HG02852 (cell line): ENCODE results near the gene SIAH1.
A peak's percentile ranks its signal among the peaks of the same experiment; 100 is the strongest.
"Not testable (repeated sequence)": the region's sequence is repeated elsewhere in the genome, so short reads cannot be mapped to it uniquely, and the experiment has no call there.

Experiments used
- ATAC-seq: cut with Tn5 transposase; IDR thresholded peaks from one replicate; pipeline ENCODE4 v1.9.1; 2021; ENCODE audit warnings: mild to moderate bottlenecking, moderate library complexity; ENCODE audit not compliant: unreplicated experiment

SIAH1 gene

DNA sequence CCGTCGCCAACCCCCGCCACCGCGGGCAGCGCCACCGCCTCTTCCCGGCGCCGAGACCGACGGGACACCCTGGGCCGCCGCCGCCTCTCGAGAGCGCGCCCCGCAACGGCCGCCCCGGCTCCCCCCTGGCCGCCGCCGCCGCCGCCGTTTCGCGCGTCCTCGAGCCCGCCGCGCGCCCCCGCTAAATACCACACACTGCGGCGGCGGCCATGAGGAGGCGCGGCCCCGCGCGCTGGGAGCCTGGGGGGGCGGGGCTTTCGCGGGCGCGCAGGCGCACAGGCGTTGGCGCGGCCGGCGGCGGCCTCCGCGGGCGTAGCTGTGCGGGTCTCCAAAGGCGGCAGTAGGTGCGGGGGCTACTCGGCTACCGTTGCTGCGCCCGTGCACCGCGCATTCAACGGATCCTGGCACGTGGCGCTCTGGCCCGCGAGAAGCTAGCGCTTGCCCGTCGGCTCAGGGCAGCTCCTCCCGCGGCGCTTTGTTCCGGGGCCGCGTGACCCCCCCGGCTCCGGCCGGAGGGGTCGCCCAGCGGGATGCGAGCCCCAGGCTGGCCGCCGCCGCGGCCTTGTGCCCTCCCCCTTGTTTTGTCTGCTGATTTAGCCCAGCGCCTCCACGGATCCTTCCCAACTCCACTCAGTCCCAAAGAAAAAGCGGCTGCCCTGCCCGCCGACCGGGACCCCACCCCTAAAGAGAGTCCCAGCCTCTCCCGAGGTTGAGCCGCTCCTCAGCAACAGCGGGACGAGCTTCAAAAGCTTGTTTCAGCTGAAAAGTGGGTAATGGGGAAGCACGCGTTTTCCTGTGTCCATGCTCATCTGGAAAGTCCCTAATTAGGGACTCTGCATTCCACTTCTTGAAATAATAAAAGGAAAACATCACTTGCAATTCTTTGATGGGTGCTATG lies at the start of gene SIAH1:
TSS of gene SIAH1 (minus strand) at position 161 of the 898 bp plus-strand sequence. CDS start 22,985 bp downstream, outside the sequence.
- peak; percentile 67 for ATAC-seq

DNA sequence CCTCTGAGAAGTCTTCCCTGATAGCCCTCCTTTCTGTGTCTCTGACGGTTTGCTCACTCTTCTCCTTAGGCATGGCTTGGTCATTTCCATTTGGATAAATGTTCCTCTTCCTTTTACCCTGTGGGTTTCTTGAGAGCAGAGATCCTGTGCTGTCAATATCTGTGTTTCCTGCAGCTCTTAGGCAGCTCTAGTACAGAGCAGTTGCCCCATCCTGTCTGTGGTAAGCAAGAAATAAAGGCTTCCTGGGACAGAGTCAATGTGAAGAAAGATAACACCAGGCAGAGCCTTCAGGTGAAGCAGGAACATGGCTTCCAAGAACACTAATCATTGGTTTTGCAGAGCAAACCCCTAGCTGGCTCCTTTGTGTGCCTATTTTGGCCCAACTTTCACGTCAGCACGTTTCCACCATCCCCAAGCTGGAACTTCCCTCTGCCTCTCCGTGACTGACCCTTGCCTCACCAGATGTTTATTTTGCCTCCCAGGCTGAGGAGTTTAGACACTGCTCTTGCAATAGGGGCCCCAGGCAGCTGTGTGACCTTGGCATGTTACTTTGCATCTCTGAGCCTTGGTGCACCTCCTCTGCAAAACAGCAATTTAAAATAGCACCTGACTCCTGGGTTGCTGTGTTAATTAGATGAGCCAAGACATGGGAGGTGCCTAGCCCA lies 49.6 kb upstream of the SIAH1 start:
- no peak for ATAC-seq

DNA sequence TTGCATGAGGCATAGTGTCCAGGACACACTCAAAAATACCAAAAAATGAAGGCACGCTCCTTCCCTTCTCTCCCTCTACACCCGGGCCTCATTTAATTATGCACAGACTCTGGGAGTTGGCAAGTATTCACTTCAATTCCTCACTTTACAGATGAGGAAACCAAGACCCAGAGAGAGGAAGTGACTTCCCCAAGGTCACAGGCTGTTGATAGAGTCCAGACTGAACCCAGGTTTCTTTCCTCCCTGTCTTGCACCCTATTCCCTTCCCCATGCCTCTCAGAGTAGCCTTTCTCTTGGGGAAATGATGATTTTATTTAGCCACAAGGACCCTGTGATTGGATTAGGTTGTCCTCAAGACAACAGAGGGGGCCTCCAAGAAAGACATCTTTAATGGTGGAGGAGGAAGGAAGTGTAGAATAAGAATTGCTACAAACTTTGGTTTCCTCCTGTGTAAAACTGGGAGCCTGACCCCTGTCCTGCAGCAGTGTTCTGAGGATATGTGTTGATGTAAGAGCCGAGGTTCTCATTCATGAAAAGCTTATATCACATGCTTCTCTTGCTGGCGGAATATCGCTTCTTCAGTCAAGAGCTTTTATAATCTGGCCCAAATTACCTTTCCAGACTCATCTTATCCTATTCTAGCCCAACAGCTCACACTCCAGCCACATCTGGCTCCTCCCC lies 48.8 kb upstream of the SIAH1 start:
- no peak for ATAC-seq

- no peak for ATAC-seq
Observed at GRCh38 chr16:48433116-48433849, 48.1 kb upstream of the SIAH1 start.

- ATAC-seq = peak; percentile 82
Observed at GRCh38 chr16:48432136-48432535, 46.9 kb upstream of the SIAH1 start.

GRCh38 chr16:48430890-48431289 lies 45.7 kb upstream of the SIAH1 start:
- ATAC-seq = no peak

- ATAC-seq = no peak
Observed at GRCh38 chr16:48426244-48427141, 41.3 kb upstream of the SIAH1 start.

- ATAC-seq = no peak
Observed at GRCh38 chr16:48422537-48422936, 37.3 kb upstream of the SIAH1 start.

DNA sequence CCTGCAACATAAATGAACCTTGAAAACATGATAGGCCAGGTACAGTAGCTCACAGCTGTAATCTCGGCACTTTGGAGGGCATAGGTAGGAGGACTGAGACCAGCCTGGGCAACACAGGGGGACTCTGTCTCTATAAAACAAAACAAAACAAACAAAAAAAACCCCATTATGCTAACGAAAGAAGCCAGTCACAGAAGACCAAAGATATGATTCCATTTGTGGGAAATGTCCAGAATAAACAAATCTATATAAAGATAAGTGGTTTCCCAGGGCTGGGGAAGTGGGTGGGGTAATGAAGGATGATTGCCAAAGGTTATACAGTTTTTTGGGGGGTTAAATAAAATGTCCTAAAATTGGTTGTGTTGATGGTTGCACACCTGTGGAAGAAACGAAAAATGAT lies 36.5 kb upstream of the SIAH1 start:
- ATAC-seq = no peak

- no peak for ATAC-seq
Observed at GRCh38 chr16:48420437-48420836, 35.2 kb upstream of the SIAH1 start.

GRCh38 chr16:48416617-48417016 lies 31.4 kb upstream of the SIAH1 start:
- ATAC-seq = not testable (repeated sequence)

DNA sequence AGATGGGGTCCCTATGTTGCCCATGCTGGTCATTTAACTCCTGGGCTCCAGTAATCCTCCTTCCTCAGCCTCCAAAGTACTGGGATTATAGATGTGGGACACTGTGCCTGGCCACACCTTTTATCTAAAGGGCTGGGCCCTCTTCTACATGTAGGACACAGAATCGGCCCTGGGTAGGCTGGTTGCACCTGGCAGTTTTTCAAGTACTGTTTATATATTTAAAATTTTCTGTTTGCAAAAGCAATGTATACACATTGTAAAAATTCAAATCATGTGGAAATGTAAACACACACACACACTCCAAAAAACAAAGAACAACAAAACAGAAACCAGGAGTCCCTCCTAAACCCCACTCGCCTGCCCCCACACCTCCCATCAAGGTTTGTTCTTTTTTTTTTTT lies 28.1 kb upstream of the SIAH1 start:
- no peak for ATAC-seq

DNA sequence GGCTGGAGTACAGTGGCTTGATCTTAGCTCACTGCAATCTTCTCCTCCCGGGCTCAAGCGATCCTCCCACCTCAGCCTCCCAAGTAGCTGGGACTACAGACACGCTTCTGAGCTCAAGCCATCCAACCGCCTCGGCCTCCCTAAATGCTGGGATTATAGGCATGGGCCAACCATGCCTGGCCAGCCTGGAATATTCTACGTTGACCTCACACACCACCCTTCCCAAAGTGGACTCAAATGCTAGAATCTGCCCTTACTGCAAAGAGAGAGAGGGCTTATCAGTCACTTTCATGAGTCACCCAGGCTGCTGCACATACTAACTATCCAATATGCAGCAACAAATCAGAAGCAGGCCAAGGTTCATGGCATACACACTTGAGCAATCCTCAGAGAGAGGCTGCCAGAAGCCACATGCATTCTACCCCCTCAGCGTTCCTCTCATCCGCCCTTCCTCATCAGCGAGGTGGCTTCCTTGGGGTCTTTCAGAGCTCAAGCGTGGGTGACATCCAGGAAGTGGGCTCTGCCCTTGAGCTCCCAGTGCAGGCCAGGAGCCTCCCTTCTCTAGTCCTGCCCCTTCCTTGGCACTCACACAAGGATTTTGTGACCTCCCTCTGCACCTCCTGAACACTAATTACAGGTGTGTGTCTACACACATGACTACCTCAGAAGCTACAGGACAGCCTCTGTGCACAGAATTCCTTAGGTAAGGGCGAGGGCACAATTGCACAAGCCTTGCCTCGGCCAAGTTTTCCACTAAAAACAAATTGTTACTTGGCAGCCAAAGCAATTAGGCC lies 24.8 kb upstream of the SIAH1 start:
- no peak for ATAC-seq

DNA sequence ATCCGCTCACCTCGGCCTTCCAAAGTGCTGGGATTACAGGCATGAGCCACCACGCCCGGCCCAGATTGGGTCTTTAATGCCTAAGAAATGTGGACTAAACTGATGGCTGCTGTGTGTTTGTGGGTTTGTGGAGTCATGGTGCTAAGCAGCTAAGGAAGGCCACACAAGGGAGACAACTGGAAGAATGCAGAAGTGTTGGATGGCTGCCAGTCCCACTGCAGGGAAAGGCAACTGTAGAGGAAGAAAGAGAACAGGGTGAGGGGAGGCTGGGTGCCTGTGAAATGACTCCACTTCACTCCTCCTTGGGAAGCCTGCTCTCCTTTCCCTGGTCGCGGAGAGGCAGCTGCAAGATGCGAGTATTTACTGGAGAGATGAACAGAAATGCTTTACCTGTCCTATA lies 23.5 kb upstream of the SIAH1 start:
- no peak for ATAC-seq

GRCh38 chr16:48405907-48406306 lies 20.7 kb upstream of the SIAH1 start:
- ATAC-seq = no peak

DNA sequence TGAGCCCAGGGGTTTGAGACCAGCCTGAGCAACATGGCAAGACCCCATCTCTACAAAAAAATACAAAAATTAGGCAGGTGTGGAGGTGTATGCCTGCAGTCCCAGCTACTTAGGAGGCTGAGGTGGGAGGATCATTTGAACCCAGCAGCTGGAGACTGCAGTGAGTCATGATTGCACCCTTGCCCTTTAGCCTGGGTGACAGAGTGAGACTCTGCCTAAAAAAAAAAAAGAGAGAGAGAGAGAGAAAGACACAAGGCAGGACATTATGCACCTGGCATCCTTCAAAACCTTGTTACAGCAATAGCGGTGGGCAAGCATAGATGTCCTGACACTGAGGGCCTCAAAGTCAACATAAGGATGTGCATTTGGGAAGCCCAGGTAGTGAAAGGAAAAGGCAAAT lies 19.9 kb upstream of the SIAH1 start:
- ATAC-seq = no peak

DNA sequence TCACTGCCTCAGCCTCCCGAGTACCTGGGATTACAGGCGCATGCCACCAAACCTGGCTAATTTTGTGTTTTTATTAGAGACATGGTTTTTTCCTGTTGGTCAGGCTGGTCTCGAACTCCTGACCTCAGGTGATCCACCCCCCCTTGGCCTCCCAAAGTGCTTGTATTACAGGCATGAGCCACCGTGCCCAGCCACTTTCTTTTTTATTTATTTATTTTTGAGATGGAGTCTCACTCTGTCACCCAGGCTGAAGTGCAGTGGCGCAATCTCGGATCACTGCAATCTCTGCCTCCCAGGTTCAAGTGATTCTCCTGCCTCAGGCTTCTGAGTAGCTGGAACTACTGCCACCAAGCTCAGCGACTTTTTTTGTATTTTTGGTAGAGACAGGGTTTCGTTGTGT lies 17.3 kb upstream of the SIAH1 start:
- not testable (repeated sequence) for ATAC-seq

DNA sequence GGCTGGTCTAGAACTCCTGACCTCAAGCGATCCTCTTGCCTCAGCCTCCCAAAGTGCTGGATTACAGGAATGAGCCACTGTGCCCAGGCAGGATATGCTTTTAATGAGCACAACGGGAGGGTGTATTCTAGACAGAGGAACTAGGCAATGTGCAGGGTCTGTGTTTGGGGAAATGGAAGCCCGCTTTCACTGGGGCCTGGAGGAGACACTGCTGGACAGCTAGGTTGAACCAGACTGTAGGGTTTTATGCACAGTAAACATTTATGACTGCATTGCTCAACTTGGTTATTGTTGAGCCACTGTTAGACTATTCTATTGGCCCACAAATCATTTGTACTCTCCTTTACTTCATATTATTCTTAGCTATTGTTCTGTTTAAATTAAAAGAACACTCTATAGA lies 10.2 kb upstream of the SIAH1 start:
- ATAC-seq = no peak

GRCh38 chr16:48394355-48394703 lies 9.1 kb upstream of the SIAH1 start:
- ATAC-seq = no peak
